HG03460 (cell line): ENCODE results near the gene PPP1R9A.

Experiments used
- ATAC-seq: cut with Tn5 transposase; IDR thresholded peaks from one replicate; pipeline ENCODE4 v1.9.1; 2021; ENCODE audit not compliant: unreplicated experiment

The PPP1R9A gene

GRCh38 chr7:95342642-95343307 lies 435.4 kb downstream of the PPP1R9A start:
- ATAC-seq, result no peak
